GM23248 (cell line): ENCODE results near the gene HEATR5A. TPM values are rescaled to one million over a fixed set of nuclear protein-coding genes. Genes with fewer than 3 reads are reported as not detected.

Experiments
- DNase-seq: peaks from one replicate; pipeline ENCODE4 v3.0.0-alpha.2; 2015
- H2AFZ ChIP-seq: fragments of 200-600 bp; sonication (generic); 2 replicates; pipeline ENCODE4 v1.6.1; 2016; ENCODE audit warnings: antibody characterized with exemption
- H3F3A ChIP-seq: fragments of 200-600 bp; sonication (generic); 2 replicates; pipeline ENCODE4 v1.6.1; 2016; ENCODE audit warnings: mild to moderate bottlenecking, antibody characterized with exemption, mixed run types; ENCODE audit not compliant: insufficient read depth
- H3K27ac ChIP-seq: fragments of 200-600 bp; sonication (generic); 2 replicates; pipeline ENCODE4 v1.5.1; 2016; ENCODE audit warnings: mild to moderate bottlenecking
- H3K27me3 ChIP-seq: fragments of 200-600 bp; sonication (generic); replicated peaks from 2 replicates; pipeline ENCODE4 v1.6.1; 2016; ENCODE audit warnings: mild to moderate bottlenecking; ENCODE audit not compliant: insufficient read depth
- H3K36me3 ChIP-seq: fragments of 200-600 bp; sonication (generic); 2 replicates; pipeline ENCODE4 v1.6.1; 2016; ENCODE audit warnings: low read depth, mild to moderate bottlenecking
- H3K4me1 ChIP-seq: fragments of 200-600 bp; sonication (generic); 2 replicates; pipeline ENCODE4 v1.6.1; 2016; ENCODE audit warnings: mild to moderate bottlenecking; ENCODE audit not compliant: insufficient read depth
- H3K4me2 ChIP-seq: fragments of 200-600 bp; sonication (generic); one replicate; pipeline ENCODE4 v1.6.1; 2016; ENCODE audit warnings: mild to moderate bottlenecking; ENCODE audit not compliant: unreplicated experiment
- H3K4me3 ChIP-seq: fragments of 200-600 bp; sonication (generic); 2 replicates; pipeline ENCODE4 v1.5.1; 2016; ENCODE audit warnings: mild to moderate bottlenecking
- H3K79me2 ChIP-seq: fragments of 200-600 bp; sonication (generic); 2 replicates; pipeline ENCODE4 v1.6.1; 2016; ENCODE audit warnings: mild to moderate bottlenecking; ENCODE audit not compliant: insufficient read depth
- H3K9ac ChIP-seq: fragments of 200-600 bp; sonication (generic); 2 replicates; pipeline ENCODE4 v1.6.1; 2016; ENCODE audit warnings: mild to moderate bottlenecking
- H3K9me2 ChIP-seq: fragments of 200-600 bp; sonication (generic); 2 replicates; pipeline ENCODE4 v1.6.1; 2016; ENCODE audit warnings: mixed run types, mild to moderate bottlenecking, moderate library complexity; ENCODE audit not compliant: insufficient read depth
- H3K9me3 ChIP-seq: fragments of 200-600 bp; sonication (generic); one replicate; pipeline ENCODE4 v1.6.1; 2017; ENCODE audit warnings: low read depth
- H4K20me1 ChIP-seq: fragments of 200-600 bp; sonication (generic); 2 replicates; pipeline ENCODE4 v1.6.0; 2016; ENCODE audit not compliant: insufficient read depth
- EZH2 ChIP-seq: fragments of 200-600 bp; sonication (generic); IDR thresholded peaks from 2 replicates; pipeline ENCODE4 v1.6.1; 2018; ENCODE audit warnings: antibody characterized with exemption, mild to moderate bottlenecking; ENCODE audit not compliant: insufficient read depth, poor library complexity, severe bottlenecking
- EZH2phosphoT487 ChIP-seq: fragments of 200-600 bp; sonication (generic); IDR thresholded peaks from 2 replicates; pipeline ENCODE4 v1.6.1; 2018; ENCODE audit warnings: antibody characterized with exemption, moderate library complexity, mild to moderate bottlenecking, low read depth; ENCODE audit not compliant: insufficient read depth
- WGBS, 2 experiments: methylation state at CpG; one replicate each; pipeline ENCODE4 v1.1.6; 2015 to 2017; ENCODE audit warnings: low lambda C conversion rate in 2 of 2, low coverage in 1 of 2; ENCODE audit errors: missing lambda C conversion rate in 2 of 2; 5-methylcytosine and 5-hydroxymethylcytosine counted together
- in situ Hi-C: fragments of 300-500 bp; cut with MboI; formaldehyde crosslinking; loops from 2 replicates; pipeline ENCODE4 v1.15.0; 2020
- polyA plus RNA-seq: library from polyadenylated mRNA; unstranded; fragments of >200 nt; fragmentation: Nextera tagmentation; extraction: Ambion mirVana; gene quantifications from 2 replicates; pipeline ENCODE4 v1.2.1, GENCODE V29; 2016
- total RNA-seq: library from RNA; depleted of rRNA; stranded (reverse); fragments of >200 nt; shearing (Covaris generic); gene quantifications from 2 replicates; pipeline ENCODE4 v1.2.3, GENCODE V29; 2014

The HEATR5A gene
- total and polyA plus RNA-seq, 2 experiments from 2014 or later: 49.1 to 70.3 TPM

DNA sequence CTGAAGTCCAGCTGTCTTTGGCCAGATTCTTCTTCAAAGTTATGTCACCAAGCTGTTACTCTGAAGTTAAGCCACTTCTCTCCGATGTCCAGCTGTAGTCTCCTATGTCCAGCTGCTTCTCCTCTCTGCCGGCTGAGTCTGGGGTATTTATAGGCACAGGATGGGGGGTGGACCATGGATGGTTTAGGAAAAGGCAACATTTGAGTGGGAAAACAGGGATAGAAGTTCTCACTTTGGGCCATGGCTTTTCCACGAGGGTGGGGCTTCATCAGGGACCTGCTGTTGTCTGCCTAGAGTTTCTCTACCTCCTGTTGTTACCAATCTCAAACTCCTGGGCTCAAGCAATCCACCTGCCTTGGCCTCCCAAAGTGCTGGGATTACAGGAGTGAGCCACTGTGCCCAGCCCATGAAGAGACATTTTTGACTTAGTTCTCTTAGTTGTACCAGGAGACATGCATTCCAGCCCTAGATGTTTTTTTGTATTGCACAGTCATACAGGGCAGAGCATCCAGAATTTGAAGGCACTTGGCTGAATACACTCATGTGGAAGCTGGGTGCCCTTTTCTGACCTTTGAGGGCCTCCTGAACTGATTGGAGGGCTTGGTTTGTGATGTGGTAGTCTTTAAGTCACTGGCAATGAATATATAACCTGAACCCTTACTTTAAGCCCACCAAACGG lies 132.9 kb downstream of the HEATR5A start:
- Histone ChIP-seq H3K27me3 (no peaks in the 10 kb centered on the region), H3K9me2 (no peaks in the 10 kb centered on the region), H3K4me3 (no peak overlapping the region), H4K20me1 (no peaks in the 10 kb centered on the region), H3K9ac (no peak overlapping the region), H3K27ac (no peak overlapping the region), H2AFZ (no peak overlapping the region), H3K36me3 (0 out of 2 replicates have a peak, but pooled peaks cover 6% of the 10 kb centered on the region), H3F3A (0 out of 2 replicates have a peak, but pooled peaks cover 10% of the 10 kb centered on the region), H3K4me1 (0 out of 2 replicates have a peak, but pooled peaks cover 8% of the 10 kb centered on the region), H3K79me2 (no peaks in the 10 kb centered on the region), H3K4me2 (no peak overlapping the region), H3K9me3 (no peaks in the 10 kb centered on the region)
- TF ChIP-seq EZH2phosphoT487 (no peak), EZH2 (no peak)
- DNase-seq: no peak
- 84 to 88% methylated on average over 4 of the region's 4 CpGs for WGBS, 2 experiments
- in situ Hi-C loops: no loop called here

DNA sequence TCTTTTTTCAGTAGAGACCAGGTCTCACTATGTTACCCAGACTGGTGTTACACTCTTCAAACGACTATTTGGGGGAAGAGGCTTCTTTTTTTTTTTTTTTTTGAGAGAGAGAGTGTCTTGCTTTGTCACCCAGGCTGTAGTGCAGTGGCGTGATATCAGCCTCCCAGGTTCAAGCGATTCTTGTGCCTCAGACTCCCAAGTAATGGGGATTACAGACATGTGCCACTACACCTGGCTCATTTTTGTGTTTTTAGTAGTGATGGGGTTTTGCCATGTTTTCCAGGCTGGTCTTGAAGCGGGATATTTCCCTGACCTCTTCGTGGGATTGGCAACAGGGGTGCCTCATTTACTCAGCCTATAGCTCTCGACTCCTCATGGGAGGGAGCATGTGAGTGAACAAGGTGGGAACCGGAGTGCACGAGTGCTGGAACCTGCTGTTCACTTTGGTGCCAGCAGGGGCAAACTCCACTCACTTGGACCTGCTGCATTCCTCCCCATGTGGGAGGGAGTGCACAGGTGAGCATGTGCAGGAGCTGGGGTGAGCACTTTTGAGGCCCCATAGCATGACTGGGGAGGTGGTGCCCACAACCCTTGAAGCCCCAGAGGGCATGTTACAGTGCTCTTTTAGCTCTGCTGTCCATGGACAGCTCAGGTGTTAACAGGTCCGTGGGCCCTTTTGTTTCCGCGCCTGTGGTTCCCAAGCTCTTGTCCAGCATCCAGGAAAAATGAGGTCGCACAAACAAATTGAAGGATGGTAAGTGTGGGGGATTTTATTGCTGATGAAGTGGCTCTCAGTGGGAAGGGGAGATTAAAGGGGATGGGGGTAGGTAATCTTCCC lies 133.7 kb downstream of the HEATR5A start:
- in situ Hi-C loops: no loop called here
- no peak overlapping the region for H3K9ac ChIP-seq
- 89 to 94% methylated on average over 12 of the region's 12 CpGs for WGBS, 2 experiments
- H3K9me2 ChIP-seq: no peaks in the 10 kb centered on the region
- no peak overlapping the region for H3K4me3 ChIP-seq
- 0 out of 2 replicates have a peak, but pooled peaks cover 6% of the 10 kb centered on the region for H3K36me3 ChIP-seq
- H3K4me1 ChIP-seq: 0 out of 2 replicates have a peak, but pooled peaks cover 8% of the 10 kb centered on the region
- 0 out of 2 replicates have a peak, but pooled peaks cover 10% of the 10 kb centered on the region for H3F3A ChIP-seq
- no peaks in the 10 kb centered on the region for H3K27me3 ChIP-seq
- no peak overlapping the region for H2AFZ ChIP-seq
- TF ChIP-seq EZH2 (no peak), EZH2phosphoT487 (no peak)
- no peaks in the 10 kb centered on the region for H3K79me2 ChIP-seq
- no peak overlapping the region for H3K4me2 ChIP-seq
- no peak for DNase-seq
- H3K9me3 ChIP-seq: no peaks in the 10 kb centered on the region
- H3K27ac ChIP-seq: no peak overlapping the region
- H4K20me1 ChIP-seq: no peaks in the 10 kb centered on the region

DNA sequence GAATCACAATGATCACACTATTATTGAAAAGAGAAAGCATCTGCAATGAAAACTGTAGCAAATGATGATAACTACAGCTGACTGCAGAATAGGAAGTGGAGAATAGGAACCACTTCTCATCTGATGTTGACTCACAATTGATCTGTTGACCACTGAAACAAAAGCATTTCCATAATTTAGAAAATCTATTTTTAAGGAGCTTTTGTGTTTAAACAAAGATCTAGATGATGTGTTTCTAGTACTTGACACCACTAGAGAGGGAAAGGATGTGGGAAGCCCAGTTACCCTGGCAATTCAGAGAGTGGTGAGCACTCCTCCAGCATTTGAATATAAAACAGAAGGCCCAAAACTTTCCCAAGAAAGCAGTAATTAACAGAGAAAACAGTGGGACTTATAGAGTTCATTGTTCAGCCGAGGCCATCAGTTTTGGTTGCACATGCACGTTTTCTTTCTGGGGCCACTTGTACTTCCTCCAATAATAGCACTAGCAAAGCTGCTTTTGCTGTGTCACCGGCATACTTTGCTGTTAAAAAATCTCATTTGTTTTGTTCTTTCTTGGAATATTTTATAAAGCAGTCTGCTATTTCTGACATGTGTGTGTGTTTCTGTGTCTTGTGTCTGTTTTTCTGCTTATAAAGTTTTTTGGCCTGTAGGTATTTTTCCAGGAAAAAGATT lies 136.6 kb downstream of the HEATR5A start:
- Histone ChIP-seq H3K4me2 (no peak overlapping the region), H2AFZ (peak overlapping the region; percentile 74)

DNA sequence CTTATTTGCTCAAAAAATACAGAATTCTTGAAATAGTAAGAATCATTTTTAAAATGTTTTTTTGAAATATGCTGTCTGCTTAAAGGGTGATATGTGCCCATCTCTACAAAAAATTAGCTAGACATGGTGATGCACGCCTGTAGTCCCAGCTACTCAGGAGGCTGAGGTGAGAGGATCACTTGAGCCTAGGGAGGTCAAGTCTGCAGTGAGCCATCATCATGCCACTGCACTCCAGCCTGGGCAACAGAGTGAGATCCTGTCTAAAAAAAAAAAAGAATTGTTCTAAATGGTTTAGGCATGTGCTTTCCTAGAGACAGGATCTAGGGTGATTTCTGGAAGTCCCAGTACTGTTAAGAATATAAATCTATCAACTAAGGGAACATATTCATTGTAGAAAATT lies 137.2 kb downstream of the HEATR5A start:
- in situ Hi-C loops: no loop called here
- no peak for DNase-seq
- no peak overlapping the region for H3K4me3 ChIP-seq
- no peaks in the 10 kb centered on the region for H4K20me1 ChIP-seq
- H3K4me1 ChIP-seq: 0 out of 2 replicates have a peak, but pooled peaks cover 8% of the 10 kb centered on the region
- 95 to 100% methylated on average over 1 of the region's 1 CpG for WGBS, 2 experiments
- H3K79me2 ChIP-seq: no peaks in the 10 kb centered on the region
- no peaks in the 10 kb centered on the region for H3K9me3 ChIP-seq
- no peak overlapping the region for H3K4me2 ChIP-seq
- peak overlapping the region; percentile 74; the same call in 1 of the 2 replicates for H2AFZ ChIP-seq
- H3F3A ChIP-seq: no peaks in the 10 kb centered on the region
- H3K9me2 ChIP-seq: no peaks in the 10 kb centered on the region
- H3K27me3 ChIP-seq: no peaks in the 10 kb centered on the region
- no peak overlapping the region for H3K27ac ChIP-seq
- H3K36me3 ChIP-seq: no peaks in the 10 kb centered on the region
- no peak for TF ChIP-seq EZH2
- TF ChIP-seq EZH2phosphoT487: no peak
- no peak overlapping the region for H3K9ac ChIP-seq

More for the DNA sequence above, 136.6 kb downstream of the HEATR5A start:
- Histone ChIP-seq H3K4me1 (0 out of 2 replicates have a peak, but pooled peaks cover 8% of the 10 kb centered on the region), H3K4me3 (no peak overlapping the region), H3K9ac (no peak overlapping the region), H3K9me2 (no peaks in the 10 kb centered on the region), H3K9me3 (no peaks in the 10 kb centered on the region), H3K27me3 (no peaks in the 10 kb centered on the region), H3K27ac (no peak overlapping the region), H3K79me2 (no peaks in the 10 kb centered on the region), H3F3A (no peaks in the 10 kb centered on the region), H4K20me1 (no peaks in the 10 kb centered on the region), H3K36me3 (no peaks in the 10 kb centered on the region)
- no peak for TF ChIP-seq EZH2phosphoT487
- TF ChIP-seq EZH2: no peak
- WGBS, 2 experiments: 27 to 32% methylated on average over 3 of the region's 3 CpGs
- no peak for DNase-seq
- in situ Hi-C loops: no loop called here
